ENCODE measurements around the gene MS4A13.
"Not testable (repeated sequence)": the region's sequence is repeated elsewhere in the genome, so short reads cannot be mapped to it uniquely, and the experiment has no call there.

The MS4A13 gene

GRCh38 chr11:60515144-60515855 is at the start of gene MS4A13:
Gene MS4A13, plus strand, starts transcription at chr11:60515392. Its CDS starts 2,692 bp downstream, at chr11:60518084.
- DNase-seq, result no peak

GRCh38 chr11:60468829-60469228 is 46.4 kb upstream of the MS4A13 start:
- no peak for DNase-seq

DNA sequence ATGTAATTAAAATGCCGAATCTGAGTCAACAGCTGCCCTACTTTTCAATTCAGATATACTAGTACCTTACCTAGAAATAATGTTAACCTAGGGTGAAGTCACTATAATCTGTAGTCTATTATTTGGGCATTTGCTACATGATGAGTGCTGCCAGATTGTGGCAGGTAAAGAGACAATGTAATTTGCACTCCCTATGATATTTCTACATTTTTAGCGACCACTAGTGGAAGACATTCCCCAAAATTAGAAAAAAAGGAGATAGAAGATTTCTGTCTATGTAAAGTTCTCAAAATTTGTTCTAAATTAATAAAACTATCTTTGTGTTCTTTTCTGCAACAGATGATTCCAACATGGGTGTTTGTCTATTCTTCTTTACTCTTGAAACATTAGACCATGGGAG is 45.5 kb upstream of the MS4A13 start:
- DNase-seq, result no peak

DNA sequence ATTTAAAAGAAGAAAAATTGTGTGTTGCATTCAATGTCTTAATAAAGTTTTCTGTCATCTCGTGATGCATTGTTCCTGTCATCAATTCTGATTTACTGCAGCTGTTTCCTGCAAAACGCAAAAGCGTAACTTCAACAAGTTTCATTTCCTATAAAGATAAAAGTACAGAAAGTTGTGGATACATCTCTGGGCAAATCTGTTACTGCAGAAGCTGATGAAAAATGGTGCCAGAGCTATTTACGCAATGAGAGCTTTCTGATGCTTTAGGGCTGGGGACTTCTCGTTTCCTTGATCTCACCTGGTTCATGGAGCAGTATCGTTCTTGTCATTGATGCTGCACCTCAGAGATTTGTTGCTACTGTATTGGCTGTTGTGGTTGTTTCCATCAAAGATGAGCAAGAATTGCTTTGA is 38.2 kb upstream of the MS4A13 start:
- no peak for DNase-seq

GRCh38 chr11:60482361-60482760 is 32.8 kb upstream of the MS4A13 start:
- DNase-seq, result no peak

DNA sequence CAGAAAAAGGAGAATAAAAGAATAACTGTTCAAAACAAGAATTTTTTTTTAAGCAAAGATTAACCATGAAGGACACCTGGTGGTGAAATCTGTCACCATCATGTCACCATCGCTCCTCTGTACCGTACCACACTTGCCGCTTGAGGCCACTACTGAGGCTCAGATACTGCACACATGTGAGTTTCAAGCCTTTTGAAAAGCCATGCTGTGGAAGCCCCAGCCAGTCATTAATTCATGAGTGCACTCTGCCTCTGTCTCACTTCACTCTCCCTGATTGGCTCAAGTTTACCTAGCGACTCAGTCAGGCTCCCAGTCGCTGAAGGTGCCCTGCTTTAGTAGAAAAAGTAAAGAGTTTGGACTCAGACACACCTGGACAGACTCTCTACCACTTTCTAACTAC is 29.2 kb upstream of the MS4A13 start:
- no peak for DNase-seq

GRCh38 chr11:60492488-60493009 is 22.6 kb upstream of the MS4A13 start, which contains the start of gene MS4A12:
Gene MS4A12, plus strand, starts transcription at chr11:60492778. Its CDS starts 4,541 bp downstream, at chr11:60497319.
- DNase-seq, result no peak

GRCh38 chr11:60493454-60493853 is 21.7 kb upstream of the MS4A13 start:
- no peak for DNase-seq

GRCh38 chr11:60498399-60498798 is 16.8 kb upstream of the MS4A13 start:
- no peak for DNase-seq

DNA sequence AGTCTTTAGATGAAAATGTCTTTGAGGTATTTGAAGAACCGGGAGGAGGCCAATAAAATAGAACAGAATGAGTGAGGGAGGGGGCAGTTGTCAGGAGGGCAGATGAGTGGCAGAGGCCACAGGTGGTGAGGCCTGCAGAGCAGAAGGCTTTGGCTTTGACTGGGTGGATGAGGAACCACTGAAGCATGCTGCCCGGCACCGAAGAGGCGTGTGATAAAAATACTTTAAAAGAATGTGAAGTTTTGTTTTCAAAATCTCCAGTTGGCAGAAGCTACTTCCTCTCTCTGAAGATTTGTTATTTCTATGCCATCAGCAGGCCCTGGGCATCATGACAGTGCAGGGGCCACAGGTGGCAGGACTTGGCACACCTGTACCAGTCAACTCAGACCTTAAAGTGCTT is 16.3 kb upstream of the MS4A13 start:
- no peak for DNase-seq

GRCh38 chr11:60500276-60500910 is 14.8 kb upstream of the MS4A13 start:
- no peak for DNase-seq

DNA sequence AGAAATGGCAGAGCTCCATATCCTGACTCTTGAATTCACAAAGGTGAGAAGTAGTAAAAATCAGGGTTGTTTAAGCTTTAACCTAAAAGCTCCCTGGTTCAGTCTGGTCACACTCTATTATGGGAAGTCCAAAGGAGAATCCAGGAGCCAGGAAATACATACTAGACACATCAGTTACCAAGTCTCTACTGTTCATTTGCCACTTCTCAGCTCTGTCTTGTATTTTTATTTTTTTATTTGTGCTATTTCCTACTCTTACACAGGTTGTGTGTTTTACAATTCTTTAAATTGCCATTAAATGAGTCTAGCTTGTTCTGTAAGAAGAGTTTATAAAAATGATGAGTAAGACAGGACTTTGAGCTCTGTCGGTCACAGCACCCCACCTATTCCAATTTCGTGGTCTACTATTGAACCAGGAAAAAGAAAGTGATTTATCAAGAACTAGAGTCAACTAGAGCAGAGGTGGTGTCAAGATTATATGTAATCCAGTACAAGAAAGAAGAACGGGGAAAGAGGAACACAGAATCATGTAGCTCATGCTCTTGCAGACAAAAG is 12.9 kb upstream of the MS4A13 start:
- DNase-seq, result no peak

DNA sequence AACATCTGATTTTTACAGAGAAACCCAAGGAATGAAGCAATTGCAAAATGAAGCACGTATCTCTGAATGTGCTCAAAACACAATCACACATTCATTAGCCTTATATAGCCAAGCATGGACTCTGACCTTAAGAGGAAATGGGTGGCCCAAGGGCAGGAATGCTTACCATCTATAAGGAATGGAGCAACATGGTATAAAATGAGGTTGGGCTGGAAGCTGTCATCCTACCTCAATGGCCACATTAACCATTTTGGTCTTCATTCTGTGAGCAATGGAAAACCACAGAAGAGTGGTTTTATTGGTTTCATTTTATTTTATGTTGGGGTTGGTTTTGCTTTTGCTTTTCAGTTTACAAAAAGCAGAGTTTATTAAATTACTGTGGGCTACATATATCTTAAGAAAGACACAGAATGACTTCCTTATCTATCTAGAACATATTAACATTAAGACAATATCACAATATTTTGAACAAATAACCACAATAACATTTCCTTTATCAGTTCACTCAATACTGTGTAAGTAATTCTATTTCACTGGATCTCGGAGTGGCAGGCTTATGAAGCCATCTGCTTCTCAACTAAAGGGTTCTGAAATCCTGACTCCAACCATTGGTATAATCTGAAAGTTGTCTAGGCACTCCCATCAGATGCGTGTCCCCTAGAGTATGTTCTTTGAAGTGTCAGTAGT is 10.8 kb upstream of the MS4A13 start:
- no peak for DNase-seq

DNA sequence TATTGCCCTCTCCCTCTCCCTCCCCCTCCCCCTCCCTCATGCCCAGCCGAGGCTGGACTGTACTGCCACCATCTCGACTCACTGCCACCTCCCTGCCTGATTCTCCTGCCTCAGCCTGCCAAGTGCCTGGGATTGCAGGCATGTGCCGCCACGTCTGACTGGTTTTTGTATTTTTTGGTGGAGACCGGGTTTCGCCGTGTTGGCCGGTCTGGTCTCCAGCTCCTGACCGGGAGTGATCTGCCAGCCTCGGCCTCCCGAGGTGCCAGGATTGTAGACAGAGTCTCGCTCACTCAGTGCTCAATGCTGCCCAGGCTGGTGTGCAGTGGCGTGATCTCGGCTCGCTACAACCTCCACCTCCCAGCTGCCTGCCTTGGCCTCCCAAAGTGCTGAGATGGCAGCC is 5.6 kb upstream of the MS4A13 start:
- DNase-seq, result not testable (repeated sequence)

GRCh38 chr11:60510209-60510608 is 5.0 kb upstream of the MS4A13 start:
- not testable (repeated sequence) for DNase-seq

GRCh38 chr11:60511393-60511792 is 3.8 kb upstream of the MS4A13 start:
- DNase-seq, result no peak

DNA sequence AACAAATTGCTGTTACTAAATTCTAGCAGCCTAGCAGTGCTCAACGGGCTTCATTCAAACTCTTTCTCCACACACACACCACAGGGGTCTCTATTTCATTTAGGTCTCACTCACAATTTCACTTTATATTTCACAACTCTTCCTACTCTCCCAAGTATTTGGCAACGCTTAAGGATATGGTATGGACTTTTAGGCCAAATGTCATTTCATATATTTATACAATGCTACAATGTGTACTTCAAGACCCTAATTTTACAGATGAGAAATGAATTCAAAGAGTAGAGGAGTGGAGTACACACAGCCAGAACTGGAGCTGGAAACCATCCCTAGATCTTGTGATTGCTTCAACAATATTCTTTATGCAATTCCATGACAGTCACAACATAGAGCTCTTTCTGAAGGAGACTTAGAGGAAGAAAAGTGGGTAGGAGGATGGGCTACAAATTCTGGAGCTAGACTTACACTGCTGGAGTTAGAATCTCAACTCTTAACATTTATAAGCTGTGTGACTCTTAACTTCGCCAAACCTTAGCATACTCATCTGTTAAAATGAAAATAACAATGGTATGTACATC is 2.5 kb upstream of the MS4A13 start:
- DNase-seq, result no peak

GRCh38 chr11:60513496-60514460 is 1.4 kb upstream of the MS4A13 start:
- no peak for DNase-seq

DNA sequence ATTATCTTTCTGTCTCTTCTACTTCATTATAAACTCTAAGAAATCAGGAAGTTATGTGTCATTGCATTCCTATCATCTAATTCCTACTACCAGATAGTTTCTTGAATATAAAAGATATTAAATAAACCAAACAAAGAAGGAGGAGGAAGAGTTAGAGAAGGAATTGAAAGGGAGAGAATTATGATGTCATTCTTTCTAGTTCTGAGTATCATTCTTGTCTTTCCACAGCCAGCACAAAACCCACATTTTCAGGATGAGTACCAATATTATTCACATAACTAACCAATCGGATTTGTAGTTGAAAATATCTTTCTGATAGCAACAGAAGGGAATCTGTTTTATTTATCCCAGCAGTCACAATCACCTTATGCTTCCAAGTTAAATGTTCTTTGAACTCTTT is 13.3 kb downstream of the MS4A13 start:
- DNase-seq, result no peak

GRCh38 chr11:60528934-60529333 is 13.7 kb downstream of the MS4A13 start:
- DNase-seq, result no peak

DNA sequence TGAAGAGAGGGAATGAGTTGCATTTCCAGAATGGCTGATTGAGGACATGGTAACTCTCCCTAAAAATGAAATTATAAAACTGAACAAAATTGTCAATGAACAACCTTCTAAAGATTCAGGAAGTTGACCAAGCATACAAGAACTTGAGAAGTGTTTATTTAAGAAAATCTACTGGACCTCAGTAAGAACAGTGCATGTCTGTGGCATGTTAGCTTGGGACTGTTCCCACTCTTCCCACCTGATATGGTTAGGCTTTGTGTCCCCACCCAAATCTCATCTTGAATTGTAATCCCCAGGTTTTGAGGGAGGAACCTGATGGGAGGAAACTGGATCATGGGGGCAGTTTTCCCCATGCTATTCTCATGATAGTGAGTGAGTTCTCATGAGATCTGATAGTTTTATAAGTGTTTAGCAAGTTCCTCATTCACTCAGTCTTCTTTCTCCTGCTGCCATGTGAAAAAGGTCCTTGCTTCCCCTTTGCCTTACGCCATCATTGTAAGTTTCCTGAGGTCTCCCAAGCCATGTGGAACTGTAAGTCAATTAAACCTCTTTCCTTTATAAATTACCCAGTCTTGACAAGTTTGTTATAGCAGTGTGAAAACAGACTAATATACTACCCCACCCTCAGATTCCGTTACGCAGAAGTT is 15.4 kb downstream of the MS4A13 start:
- no peak for DNase-seq

Measured in NCI-H146 (cell line).